GM12878 (cell line): ENCODE data around the gene PDLIM5. TPM values are rescaled to one million over a fixed set of nuclear protein-coding genes. Genes with fewer than 3 reads are reported as not detected.
A peak's percentile ranks its signal among the peaks of the same experiment; 100 is the strongest.

Source experiments
- ATAC-seq: fragments of 200-7000 bp; cut with Tn5 transposase; 3 replicates; pipeline ENCODE4 v1.9.1; 2020; ENCODE audit warnings: mild to moderate bottlenecking, moderate library complexity
- BruUV-seq: library from RNA; stranded (reverse); fragments of 400-500 nt; replicated peaks from 2 replicates; lab custom pipeline; 2021; lab: Mats Ljungman, UMichigan
- CTCF ChIA-PET: fragments of 300-600 bp; sonication (Branson Sonifier 250); formaldehyde crosslinking; extraction: SDS; loops from one replicate; lab custom pipeline; 2021; ENCODE audit warnings: inconsistent platforms; lab: Yijun Ruan, JAX
- POLR2A ChIA-PET: fragments of 350-600 bp; formaldehyde crosslinking; extraction: SDS; loops from one replicate; lab custom pipeline; 2021; ENCODE audit warnings: inconsistent platforms; lab: Charles Lee
- RAD21 ChIA-PET: fragments of 300-600 bp; sonication (Branson Sonifier 250); formaldehyde crosslinking; loops from one replicate; lab custom pipeline; 2023; ENCODE audit warnings: antibody characterized with exemption; ENCODE audit not compliant: unreplicated experiment; lab: Charles Lee
- SMC1A ChIA-PET: fragments of 300-600 bp; sonication (Branson Sonifier 250); formaldehyde crosslinking; loops from one replicate; lab custom pipeline; 2023; ENCODE audit not compliant: unreplicated experiment, uncharacterized antibody; lab: Charles Lee
- DNase-seq: peaks from one replicate; pipeline ENCODE4 v3.0.0-alpha.2; 2011; ENCODE audit warnings: low read depth, low spot score
- FAIRE-seq: peaks from 3 replicates; lab custom pipeline; 2011; peaks lifted over from hg19 to GRCh38; lab: Jason Lieb, UNC
- H2AFZ ChIP-seq: 2 replicates; pipeline ENCODE4 v1.6.0; 2011; ENCODE audit warnings: low read depth, low read length, control low read depth; ENCODE audit not compliant: control insufficient read depth
- H3K27ac ChIP-seq: 2 replicates; pipeline ENCODE4 v1.5.1; 2011; ENCODE audit warnings: control low read depth; ENCODE audit not compliant: control insufficient read depth, insufficient read depth
- H3K27me3 ChIP-seq, 2 experiments: replicated peaks in 1 of 2; 2 replicates each; pipeline versions ENCODE4 v1.6.0 to v1.6.1; 2011; ENCODE audit warnings: low read length in 1 of 2; ENCODE audit not compliant: control insufficient read depth in 2 of 2, insufficient read depth in 2 of 2
- H3K36me3 ChIP-seq, 2 experiments: 2 replicates each; pipeline ENCODE4 v1.5.1; 2011; ENCODE audit warnings: low read length in 1 of 2; ENCODE audit not compliant: control insufficient read depth in 2 of 2, insufficient read depth in 2 of 2
- H3K4me1 ChIP-seq: 2 replicates; pipeline ENCODE4 v1.6.1; 2011; ENCODE audit warnings: mild to moderate bottlenecking, low read length, moderate library complexity, mixed read lengths; ENCODE audit not compliant: control insufficient read depth, insufficient read depth
- H3K4me2 ChIP-seq: 2 replicates; pipeline ENCODE4 v1.6.0; 2011; ENCODE audit warnings: control low read depth; ENCODE audit not compliant: control insufficient read depth, insufficient read depth
- H3K4me3 ChIP-seq: fragments of 200-600 bp; sonication (generic); 2 replicates; pipeline ENCODE4 v1.5.1; 2016
- H3K79me2 ChIP-seq: 2 replicates; pipeline ENCODE4 v1.6.0; 2011; ENCODE audit warnings: low read length; ENCODE audit not compliant: control insufficient read depth, insufficient read depth
- H3K9ac ChIP-seq: 2 replicates; pipeline ENCODE4 v1.8.0; 2011; ENCODE audit warnings: low read length, control low read depth, mixed read lengths; ENCODE audit not compliant: control insufficient read depth, insufficient read depth
- H3K9me3 ChIP-seq: replicated peaks from 3 replicates; pipeline ENCODE4 v1.5.1; 2011; ENCODE audit warnings: mild to moderate bottlenecking, low read length; ENCODE audit not compliant: control insufficient read depth, insufficient read depth
- H4K20me1 ChIP-seq: 2 replicates; pipeline ENCODE4 v1.6.0; 2011; ENCODE audit not compliant: control insufficient read depth, insufficient read depth
- BMI1 ChIP-seq: fragments of 450-650 bp; IDR thresholded peaks from 2 replicates; pipeline ENCODE4 v1.6.1; 2016; ENCODE audit warnings: mild to moderate bottlenecking, moderate library complexity, borderline replicate concordance
- GABPA ChIP-seq: IDR thresholded peaks from 2 replicates; pipeline ENCODE4 v1.6.1; 2014; ENCODE audit warnings: antibody characterized with exemption, low read depth, mild to moderate bottlenecking, inconsistent platforms
- HCFC1 ChIP-seq: fragments of 150-350 bp; IDR thresholded peaks from 2 replicates; pipeline ENCODE4 v1.6.1; 2014; ENCODE audit warnings: low read length
- HDAC2 ChIP-seq: fragments of 200-600 bp; sonication (generic); IDR thresholded peaks from 2 replicates; pipeline ENCODE4 v1.6.1; 2017
- IRF5 ChIP-seq: fragments of 450-650 bp; IDR thresholded peaks from 2 replicates; pipeline ENCODE4 v1.6.1; 2017; ENCODE audit warnings: borderline replicate concordance
- JUND ChIP-seq: IDR thresholded peaks from 2 replicates; pipeline ENCODE4 v1.6.1; 2012; ENCODE audit warnings: low read depth, mild to moderate bottlenecking, low read length, improper control_type of control experiment, moderate library complexity
- SRF ChIP-seq, 2 experiments: IDR thresholded peaks; 2 replicates each; pipeline ENCODE4 v1.6.1; 2011; ENCODE audit warnings: low read depth in 2 of 2, low read length in 2 of 2, mild to moderate bottlenecking in 1 of 2, moderate library complexity in 1 of 2
- TARDBP ChIP-seq: IDR thresholded peaks from 2 replicates; pipeline ENCODE4 v1.6.1; 2016; ENCODE audit warnings: borderline replicate concordance
- TCF7 ChIP-seq: IDR thresholded peaks from 2 replicates; pipeline ENCODE4 v1.6.1; 2014; ENCODE audit warnings: antibody characterized with exemption, borderline replicate concordance
- ZBED1 ChIP-seq: IDR thresholded peaks from 2 replicates; pipeline ENCODE4 v1.6.1; 2016; ENCODE audit warnings: borderline replicate concordance
- ZBTB40 ChIP-seq: fragments of 450-650 bp; IDR thresholded peaks from 2 replicates; pipeline ENCODE4 v1.6.1; 2016; ENCODE audit warnings: mild to moderate bottlenecking, moderate library complexity, borderline replicate concordance
- WGBS: methylation state at CpG from one replicate; pipeline ENCODE4 v1.1.6; 2016; ENCODE audit warnings: low lambda C conversion rate; ENCODE audit not compliant: insufficient replicate concordance, insufficient coverage; ENCODE audit errors: missing lambda C conversion rate; 5-methylcytosine and 5-hydroxymethylcytosine counted together
- in situ Hi-C: fragments of 300-500 bp; cut with MboI; formaldehyde crosslinking; loops from 9 replicates; pipeline ENCODE4 v1.14.3; 2018; ENCODE audit warnings: mixed read lengths
- intact Hi-C: fragments of 100-400 bp; cut with micrococcal nuclease; formaldehyde crosslinking; loops from one replicate; pipeline ENCODE4 v1.14.2; 2022; ENCODE audit not compliant: unreplicated experiment
- polyA plus RNA-seq, 11 experiments: library from polyadenylated mRNA; depleted of rRNA in 4 of 11; unstranded in 6 of 11; stranded (reverse) in 5 of 11; fragments of >200 nt; fragmentation: Nextera tagmentation in 4 of 11; fragmentation: Illumina TruSeq in 1 of 11; extraction: Ambion mirVana in 4 of 11; extraction: Trizol in 1 of 11; gene quantifications; 1 replicate in 1 of 11; 2 replicates in 10 of 11; pipeline versions ENCODE4 v1.2.1 to v1.2.3, GENCODE V29; 2011 to 2016; ENCODE audit warnings: inconsistent platforms in 2 of 11, missing spikeins in 2 of 11, low read depth in 1 of 11
- total RNA-seq, 4 experiments: library from RNA; depleted of rRNA in 3 of 4; stranded (reverse); fragments of >200 nt in 3 of 4; fragmentation: Illumina TruSeq in 1 of 4; extraction: Trizol in 1 of 4; gene quantifications; 2 replicates each; pipeline versions ENCODE4 v1.2.1 to v1.2.3, GENCODE V29; 2013 to 2021
- TF ChIP-seq, protein P1 (sequence below), 3 experiments: IDR thresholded peaks in 2 of 3; conservative IDR thresholded peaks in 1 of 3; 2 replicates each; pipeline ENCODE4 v1.5.1; 2011; ENCODE audit warnings: low read depth in 3 of 3, low read length in 3 of 3, mild to moderate bottlenecking in 3 of 3, control low read depth in 2 of 3, moderate library complexity in 2 of 3, inconsistent platforms in 1 of 3, mixed read lengths in 1 of 3; ENCODE audit not compliant: control insufficient read depth in 2 of 3, insufficient read depth in 1 of 3; ENCODE audit errors: extremely low read depth in 1 of 3
- TF ChIP-seq, protein P2 (sequence below): fragments of 450-650 bp; conservative IDR thresholded peaks from 2 replicates; pipeline ENCODE4 v1.6.1; 2017; ENCODE audit warnings: mild to moderate bottlenecking, moderate library complexity

Gene PDLIM5
- total and polyA plus RNA-seq, 10 of the 15 experiments (the other 5 are each of a cell fraction or from before 2014, with no cell fraction given): 10.0 to 52.9 (median 20.7) TPM

DNA sequence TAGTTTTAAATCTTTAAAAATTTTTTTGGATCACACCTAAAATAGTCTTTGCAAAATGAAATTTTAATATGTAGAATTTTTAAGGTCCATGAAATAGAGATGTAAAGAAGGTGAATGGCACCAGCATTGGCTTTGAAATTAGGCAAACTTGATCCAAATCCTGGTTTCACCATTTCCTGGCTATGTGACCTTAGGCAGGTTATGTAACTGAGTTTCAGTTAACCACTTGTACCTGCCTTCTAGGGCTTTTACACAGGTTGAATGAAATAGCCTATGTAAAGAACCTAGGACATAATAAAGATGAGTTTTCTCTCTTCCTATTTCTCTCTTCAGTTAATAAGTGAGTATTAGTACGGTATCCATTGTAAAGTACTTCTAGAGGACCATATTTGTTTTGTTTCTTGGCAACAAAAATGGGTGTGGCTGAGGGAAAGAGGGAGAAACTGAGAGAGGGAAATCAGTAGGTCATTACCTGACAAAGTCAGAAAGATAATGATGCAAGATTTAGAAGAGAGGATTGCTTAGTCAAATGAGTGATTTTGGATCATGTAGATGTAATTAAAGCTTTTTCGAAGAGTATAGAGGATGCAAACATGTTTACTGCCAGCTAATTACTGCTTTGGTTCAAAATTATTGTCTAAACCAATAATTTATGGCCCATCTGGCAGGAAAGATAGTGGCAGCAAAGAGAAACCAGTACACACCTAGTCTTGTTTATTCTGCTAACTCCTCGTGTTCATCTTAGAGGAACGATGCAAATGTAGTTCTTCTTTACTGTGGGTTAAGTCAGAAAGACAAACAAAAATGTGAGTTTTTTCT is 81.9 kb downstream of the PDLIM5 start:
- no TSS peak for BruUV-seq
- Histone ChIP-seq H3K79me2 (peaks cover 1% of the 10 kb centered on the region), H3K27ac (no peak overlapping the region), H3K9me3 (no peaks in the 10 kb centered on the region), H3K27me3 (no peaks in the 10 kb centered on the region), H3K4me3 (no peak overlapping the region), H3K4me2 (peak overlapping the region; percentile 28; the same call in 1 of the 2 replicates), H3K4me1 (peaks cover 15% of the 10 kb centered on the region), H4K20me1 (no peaks in the 10 kb centered on the region), H2AFZ (no peak overlapping the region), H3K36me3 (no peaks in the 10 kb centered on the region), H3K9ac (no peak overlapping the region)
- ChIA-PET SMC1A (no interaction called here), RAD21 (no interaction called here), CTCF (no interaction called here), POLR2A (no interaction called here)
- in situ Hi-C loops: no loop called here
- intact Hi-C loops: no loop called here
- DNase-seq (no peak), ATAC-seq (peak; percentile 18), FAIRE-seq (peak; percentile 74)
- 4% methylated on average over 4 of the region's 4 CpGs for WGBS
- TF ChIP-seq ZBTB40 (no peak), BMI1 (no peak), GABPA (no peak), HDAC2 (no peak), HCFC1 (no peak), ZBED1 (no peak), IRF5 (no peak), TCF7 (no peak), SRF (IDR thresholded peaks at IDR 0.05; ENCODE audit: low read depth in 2 of 2, low read length in 2 of 2) (no peak), JUND (no peak), TARDBP (no peak)
- TF ChIP-seq, protein P1, sequence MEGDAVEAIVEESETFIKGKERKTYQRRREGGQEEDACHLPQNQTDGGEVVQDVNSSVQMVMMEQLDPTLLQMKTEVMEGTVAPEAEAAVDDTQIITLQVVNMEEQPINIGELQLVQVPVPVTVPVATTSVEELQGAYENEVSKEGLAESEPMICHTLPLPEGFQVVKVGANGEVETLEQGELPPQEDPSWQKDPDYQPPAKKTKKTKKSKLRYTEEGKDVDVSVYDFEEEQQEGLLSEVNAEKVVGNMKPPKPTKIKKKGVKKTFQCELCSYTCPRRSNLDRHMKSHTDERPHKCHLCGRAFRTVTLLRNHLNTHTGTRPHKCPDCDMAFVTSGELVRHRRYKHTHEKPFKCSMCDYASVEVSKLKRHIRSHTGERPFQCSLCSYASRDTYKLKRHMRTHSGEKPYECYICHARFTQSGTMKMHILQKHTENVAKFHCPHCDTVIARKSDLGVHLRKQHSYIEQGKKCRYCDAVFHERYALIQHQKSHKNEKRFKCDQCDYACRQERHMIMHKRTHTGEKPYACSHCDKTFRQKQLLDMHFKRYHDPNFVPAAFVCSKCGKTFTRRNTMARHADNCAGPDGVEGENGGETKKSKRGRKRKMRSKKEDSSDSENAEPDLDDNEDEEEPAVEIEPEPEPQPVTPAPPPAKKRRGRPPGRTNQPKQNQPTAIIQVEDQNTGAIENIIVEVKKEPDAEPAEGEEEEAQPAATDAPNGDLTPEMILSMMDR (IDR thresholded peaks at IDR 0.05 in 2 of 3, conservative IDR thresholded peaks at IDR 0.05 in 1 of 3; ENCODE audit: control insufficient read depth in 2 of 3, extremely low read depth in 1 of 3, insufficient read depth in 1 of 3, low read depth in 3 of 3, low read length in 3 of 3): no peak
- TF ChIP-seq, protein P2, sequence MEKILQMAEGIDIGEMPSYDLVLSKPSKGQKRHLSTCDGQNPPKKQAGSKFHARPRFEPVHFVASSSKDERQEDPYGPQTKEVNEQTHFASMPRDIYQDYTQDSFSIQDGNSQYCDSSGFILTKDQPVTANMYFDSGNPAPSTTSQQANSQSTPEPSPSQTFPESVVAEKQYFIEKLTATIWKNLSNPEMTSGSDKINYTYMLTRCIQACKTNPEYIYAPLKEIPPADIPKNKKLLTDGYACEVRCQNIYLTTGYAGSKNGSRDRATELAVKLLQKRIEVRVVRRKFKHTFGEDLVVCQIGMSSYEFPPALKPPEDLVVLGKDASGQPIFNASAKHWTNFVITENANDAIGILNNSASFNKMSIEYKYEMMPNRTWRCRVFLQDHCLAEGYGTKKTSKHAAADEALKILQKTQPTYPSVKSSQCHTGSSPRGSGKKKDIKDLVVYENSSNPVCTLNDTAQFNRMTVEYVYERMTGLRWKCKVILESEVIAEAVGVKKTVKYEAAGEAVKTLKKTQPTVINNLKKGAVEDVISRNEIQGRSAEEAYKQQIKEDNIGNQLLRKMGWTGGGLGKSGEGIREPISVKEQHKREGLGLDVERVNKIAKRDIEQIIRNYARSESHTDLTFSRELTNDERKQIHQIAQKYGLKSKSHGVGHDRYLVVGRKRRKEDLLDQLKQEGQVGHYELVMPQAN: no peak
